Keratinocyte (primary cell): ENCODE data around the gene TOLLIP. TPM values are rescaled to one million over a fixed set of nuclear protein-coding genes. Genes with fewer than 3 reads are reported as not detected.

Experiments
- DNase-seq: peaks from one replicate; pipeline ENCODE4 v3.0.0-alpha.2; 2011; ENCODE audit warnings: low read depth, missing footprints, low spot score
- FAIRE-seq: peaks from 2 replicates; lab custom pipeline; 2011; peaks lifted over from hg19 to GRCh38; lab: Jason Lieb, UNC
- H2AFZ ChIP-seq: 2 replicates; pipeline ENCODE4 v1.6.0; 2012; ENCODE audit warnings: low read length, control low read depth, inconsistent platforms; ENCODE audit not compliant: control insufficient read depth
- H3K27ac ChIP-seq: 2 replicates; pipeline ENCODE4 v1.5.1; 2011; ENCODE audit warnings: low read length; ENCODE audit not compliant: control insufficient read depth, insufficient read depth
- H3K27me3 ChIP-seq: 3 replicates; pipeline ENCODE4 v1.6.0; 2011; ENCODE audit warnings: low read length; ENCODE audit not compliant: control insufficient read depth, insufficient read depth; ENCODE audit errors: extremely low read depth
- H3K36me3 ChIP-seq, 2 experiments: 2 replicates in 1 of 2; 3 replicates in 1 of 2; pipeline ENCODE4 v1.5.1; 2011; ENCODE audit warnings: low read length in 2 of 2, mild to moderate bottlenecking in 1 of 2; ENCODE audit not compliant: control insufficient read depth in 2 of 2, insufficient read depth in 2 of 2; ENCODE audit errors: extremely low read depth in 1 of 2
- H3K4me1 ChIP-seq: 3 replicates; pipeline ENCODE4 v1.5.1; 2011; ENCODE audit warnings: low read length; ENCODE audit not compliant: control insufficient read depth, insufficient read depth; ENCODE audit errors: extremely low read depth
- H3K4me2 ChIP-seq: 3 replicates; pipeline ENCODE4 v1.6.0; 2011; ENCODE audit warnings: low read depth, low read length; ENCODE audit not compliant: control insufficient read depth, insufficient read depth; ENCODE audit errors: extremely low read depth
- H3K4me3 ChIP-seq, 3 experiments: fragments of 200-600 bp in 1 of 3; sonication (generic) in 1 of 3; 2 replicates in 2 of 3; 3 replicates in 1 of 3; pipeline ENCODE4 v1.5.1; 2011 to 2016; ENCODE audit warnings: low read length in 3 of 3, mild to moderate bottlenecking in 3 of 3, control low read depth in 2 of 3, inconsistent platforms in 1 of 3, low read depth in 1 of 3, mixed read lengths in 1 of 3, mixed run types in 1 of 3, moderate library complexity in 1 of 3; ENCODE audit not compliant: control insufficient read depth in 2 of 3, insufficient read depth in 2 of 3; ENCODE audit errors: extremely low read depth in 1 of 3
- H3K79me2 ChIP-seq: 2 replicates; pipeline ENCODE4 v1.6.0; 2012; ENCODE audit warnings: low read length; ENCODE audit not compliant: control insufficient read depth, insufficient read depth
- H3K9ac ChIP-seq: 3 replicates; pipeline ENCODE4 v1.6.0; 2011; ENCODE audit warnings: low read length; ENCODE audit not compliant: control insufficient read depth, insufficient read depth; ENCODE audit errors: extremely low read depth
- H3K9me1 ChIP-seq: 3 replicates; pipeline ENCODE4 v1.6.0; 2011; ENCODE audit warnings: low read length; ENCODE audit not compliant: control insufficient read depth, insufficient read depth; ENCODE audit errors: extremely low read depth
- H3K9me3 ChIP-seq: 2 replicates; pipeline ENCODE4 v1.5.1; 2012; ENCODE audit warnings: low read depth, low read length; ENCODE audit not compliant: control insufficient read depth
- H4K20me1 ChIP-seq: 3 replicates; pipeline ENCODE4 v1.6.0; 2011; ENCODE audit warnings: low read length; ENCODE audit not compliant: control insufficient read depth, insufficient read depth; ENCODE audit errors: extremely low read depth
- CTCF ChIP-seq, 3 experiments: IDR thresholded peaks in 1 of 3; conservative IDR thresholded peaks in 1 of 3; optimal IDR thresholded peaks in 1 of 3; 2 replicates in 2 of 3; 3 replicates in 1 of 3; pipeline versions ENCODE3 to v1.5.1; 2011; ENCODE audit warnings: low read length in 3 of 3, mild to moderate bottlenecking in 3 of 3, moderate library complexity in 2 of 3, control low read depth in 1 of 3, inconsistent platforms in 1 of 3; ENCODE audit not compliant: insufficient read depth in 2 of 3; ENCODE audit errors: extremely low read depth in 1 of 3
- EZH2 ChIP-seq: IDR thresholded peaks from one replicate; pipeline ENCODE4 v1.6.1; 2012; ENCODE audit warnings: inconsistent platforms, mild to moderate bottlenecking, low read length, moderate library complexity
- dilution Hi-C: fragments of 300-500 bp; cut with MboI; formaldehyde crosslinking; loops from one replicate; pipeline ENCODE4 v1.7.0; 2020; ENCODE audit warnings: low sequenced_read_pairs; ENCODE audit not compliant: extremely low pct_ligation_motif_present
- polyA plus RNA-seq, 5 experiments: library from polyadenylated mRNA; depleted of rRNA in 3 of 5; stranded (reverse) in 3 of 5; stranded (forward) in 1 of 5; unstranded in 1 of 5; fragments of >200 nt; gene quantifications; 1 replicate in 1 of 5; 2 replicates in 3 of 5; 3 replicates in 1 of 5; pipeline versions ENCODE4 v1.2.1 to v1.2.3, GENCODE V29; 2011 to 2012; ENCODE audit warnings: missing spikeins in 2 of 5, low read depth in 1 of 5, low replicate concordance in 1 of 5

The TOLLIP gene
- polyA plus RNA-seq, 1 donor (not counting 4 experiments of a cell fraction or from before 2014, with no cell fraction given): 40.2 TPM

DNA sequence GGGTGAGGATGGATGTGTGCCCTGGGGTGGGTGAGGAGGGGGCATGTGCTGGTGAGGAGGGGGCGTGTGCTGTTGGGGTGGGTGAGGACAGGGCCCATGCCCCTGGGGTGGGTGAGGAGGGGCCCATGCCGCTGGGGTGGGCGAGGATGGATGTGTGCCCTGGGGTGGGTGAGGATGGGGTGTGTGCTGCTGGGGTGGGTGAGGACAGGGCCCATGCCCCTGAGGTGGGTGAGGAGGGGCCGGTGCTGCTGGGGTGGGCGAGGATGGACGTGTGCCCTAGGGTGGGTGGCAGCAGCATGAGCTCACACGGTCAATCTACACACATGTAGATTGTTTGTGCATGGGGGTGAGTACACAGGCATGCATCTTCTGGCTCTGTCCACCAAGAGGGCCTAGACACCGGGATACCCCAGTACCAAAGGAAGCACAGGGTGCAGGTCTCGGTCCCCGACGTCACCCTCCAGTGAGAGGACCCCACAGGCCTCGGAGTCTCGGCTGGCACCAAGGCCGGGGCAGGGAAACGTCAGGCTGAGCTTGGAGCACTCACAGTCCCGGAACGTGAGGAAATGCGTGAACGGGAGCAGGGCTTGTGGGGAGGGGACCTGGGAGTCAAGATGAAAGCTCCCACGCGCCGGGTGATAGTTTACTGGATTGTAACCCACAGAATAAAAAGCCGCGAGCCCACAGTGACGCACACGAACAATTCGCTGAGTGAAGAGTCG, 37.4 kb upstream of the TOLLIP start:
- Histone ChIP-seq H3K9me3 (no peaks in the 10 kb centered on the region), H3K27me3 (peaks cover 5% of the 10 kb centered on the region), H3K4me1 (no peaks in the 10 kb centered on the region), H4K20me1 (no peaks in the 10 kb centered on the region), H3K4me2 (no peak overlapping the region), H2AFZ (no peak overlapping the region), H3K27ac (no peak overlapping the region), H3K4me3 (no peak overlapping the region), H3K9me1 (no peaks in the 10 kb centered on the region), H3K79me2 (no peaks in the 10 kb centered on the region), H3K36me3 (no peaks in the 10 kb centered on the region), H3K9ac (no peak overlapping the region)
- FAIRE-seq (no peak), DNase-seq (no peak)
- TF ChIP-seq EZH2: no peak
- no peak for TF ChIP-seq CTCF (optimal IDR thresholded peaks at IDR 0.05 in 1 of 3, IDR thresholded peaks at IDR 0.05 in 1 of 3, conservative IDR thresholded peaks at IDR 0.05 in 1 of 3; ENCODE audit: extremely low read depth in 1 of 3, insufficient read depth in 2 of 3, low read length in 3 of 3)
- dilution Hi-C loops: no loop called here

DNA sequence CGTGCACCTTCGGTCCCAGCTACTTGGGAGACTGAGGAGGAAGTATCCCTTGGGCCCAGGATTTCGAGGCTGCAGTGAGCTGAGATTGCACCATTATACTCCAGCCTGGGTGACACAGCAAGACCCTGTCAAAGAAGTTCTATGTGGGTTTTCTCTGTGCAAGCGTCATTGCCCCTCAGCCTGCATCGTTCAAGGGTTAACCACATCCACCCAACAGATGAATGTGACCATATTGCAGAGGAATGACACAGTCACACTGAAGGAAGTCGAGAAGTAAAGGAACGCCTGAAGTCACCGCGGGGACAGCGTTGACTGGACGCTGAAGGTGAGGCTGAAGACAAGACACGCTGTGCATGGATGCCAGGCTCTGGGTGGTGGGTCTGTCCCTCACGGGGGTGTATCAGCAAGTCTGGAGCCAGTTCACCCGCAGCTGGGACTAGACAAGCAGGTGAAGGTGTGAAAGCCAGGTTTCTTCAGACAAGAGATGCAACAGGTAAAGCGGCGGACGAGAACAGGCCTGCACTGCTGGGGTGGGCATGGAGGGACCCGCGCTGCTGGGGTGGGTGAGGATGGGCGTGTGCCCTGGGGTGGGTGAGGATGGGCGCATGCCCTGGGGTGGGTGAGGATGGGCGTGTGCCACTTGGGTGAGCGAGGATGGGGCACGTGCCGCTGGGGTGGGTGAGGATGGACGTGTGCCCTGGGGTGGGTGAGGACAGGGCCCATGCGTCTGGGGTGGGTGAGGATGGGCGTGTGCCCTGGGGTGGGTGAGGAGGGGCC, 36.5 kb upstream of the TOLLIP start:
- Histone ChIP-seq H3K4me2 (no peak overlapping the region), H3K9me1 (no peaks in the 10 kb centered on the region), H3K4me3 (no peak overlapping the region), H3K79me2 (no peaks in the 10 kb centered on the region), H3K36me3 (no peaks in the 10 kb centered on the region), H3K27me3 (peaks cover 5% of the 10 kb centered on the region), H2AFZ (no peak overlapping the region), H4K20me1 (no peaks in the 10 kb centered on the region), H3K9me3 (no peaks in the 10 kb centered on the region), H3K4me1 (no peaks in the 10 kb centered on the region), H3K27ac (no peak overlapping the region), H3K9ac (no peak overlapping the region)
- TF ChIP-seq EZH2 (no peak), CTCF (optimal IDR thresholded peaks at IDR 0.05 in 1 of 3, IDR thresholded peaks at IDR 0.05 in 1 of 3, conservative IDR thresholded peaks at IDR 0.05 in 1 of 3; ENCODE audit: extremely low read depth in 1 of 3, insufficient read depth in 2 of 3, low read length in 3 of 3) (no peak)
- FAIRE-seq: no peak
- dilution Hi-C loops: no loop called here
- DNase-seq: no peak
